ENCODE measurements around the gene WSCD2.

DNA sequence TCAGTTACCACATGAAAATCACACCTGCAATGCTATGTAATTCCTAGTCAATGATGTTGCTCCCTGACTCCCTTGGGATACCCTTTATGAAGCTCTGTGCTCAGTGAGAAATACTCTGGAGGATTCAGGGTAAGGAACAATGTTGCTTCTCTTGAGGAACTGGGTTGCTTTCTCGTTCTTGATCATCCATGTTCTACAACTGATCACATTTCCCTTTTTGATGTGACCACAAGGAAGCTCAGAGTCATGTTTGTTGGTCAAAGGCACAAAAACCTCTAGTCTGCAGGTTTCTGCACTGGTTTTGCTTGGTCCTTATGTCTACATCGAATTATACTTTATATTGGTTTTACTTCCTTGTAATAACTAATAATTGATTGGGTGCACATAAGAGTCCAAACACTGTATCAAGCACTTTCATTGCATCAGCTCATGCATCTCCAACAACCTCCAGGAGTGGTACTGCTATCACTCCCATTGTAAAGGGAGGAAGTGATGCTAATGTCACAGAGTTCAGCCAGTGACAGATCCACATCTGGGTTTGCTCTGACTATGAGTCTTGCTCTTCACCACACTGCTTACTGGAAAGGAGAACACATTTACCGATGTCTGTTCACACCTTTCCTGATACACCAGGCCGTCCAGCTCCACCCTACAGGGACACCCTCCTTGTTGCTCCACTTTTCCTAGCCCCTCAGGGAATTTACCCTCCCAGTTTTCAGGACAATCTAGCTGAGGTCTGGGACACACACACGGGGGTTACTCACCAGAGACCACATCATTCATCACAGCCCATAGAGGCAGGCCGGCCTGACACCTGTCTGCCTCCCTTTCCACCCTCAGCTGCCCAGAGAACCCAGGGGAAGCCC is 169.0 kb downstream of the WSCD2 start:
- TF ChIP-seq FOXM1 (IDR thresholded peaks at IDR 0.05; ENCODE audit: borderline replicate concordance) (no peak), SP1 (IDR thresholded peaks at IDR 0.05) (no peak), FOXK2 (IDR thresholded peaks at IDR 0.05) (no peak), FOXA1 (IDR thresholded peaks at IDR 0.05) (no peak), NFRKB (IDR thresholded peaks at IDR 0.05) (no peak), CTBP1 (IDR thresholded peaks at IDR 0.05; ENCODE audit: borderline replicate concordance) (no peak), SUZ12 (IDR thresholded peaks at IDR 0.05) (no peak), HDGF (IDR thresholded peaks at IDR 0.05; ENCODE audit: borderline replicate concordance) (no peak), BHLHE40 (IDR thresholded peaks at IDR 0.05; ENCODE audit: borderline replicate concordance) (no peak), LEF1 (IDR thresholded peaks at IDR 0.05; ENCODE audit: borderline replicate concordance) (no peak)
- TF ChIP-seq, protein P1, sequence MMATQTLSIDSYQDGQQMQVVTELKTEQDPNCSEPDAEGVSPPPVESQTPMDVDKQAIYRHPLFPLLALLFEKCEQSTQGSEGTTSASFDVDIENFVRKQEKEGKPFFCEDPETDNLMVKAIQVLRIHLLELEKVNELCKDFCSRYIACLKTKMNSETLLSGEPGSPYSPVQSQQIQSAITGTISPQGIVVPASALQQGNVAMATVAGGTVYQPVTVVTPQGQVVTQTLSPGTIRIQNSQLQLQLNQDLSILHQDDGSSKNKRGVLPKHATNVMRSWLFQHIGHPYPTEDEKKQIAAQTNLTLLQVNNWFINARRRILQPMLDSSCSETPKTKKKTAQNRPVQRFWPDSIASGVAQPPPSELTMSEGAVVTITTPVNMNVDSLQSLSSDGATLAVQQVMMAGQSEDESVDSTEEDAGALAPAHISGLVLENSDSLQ (IDR thresholded peaks at IDR 0.05) = no peak

Data from HEK293T (cell line).